ENCODE measurements around the gene CCNB2.
"Not testable (repeated sequence)": the region's sequence is repeated elsewhere in the genome, so short reads cannot be mapped to it uniquely, and the experiment has no call there.

The CCNB2 gene

DNA sequence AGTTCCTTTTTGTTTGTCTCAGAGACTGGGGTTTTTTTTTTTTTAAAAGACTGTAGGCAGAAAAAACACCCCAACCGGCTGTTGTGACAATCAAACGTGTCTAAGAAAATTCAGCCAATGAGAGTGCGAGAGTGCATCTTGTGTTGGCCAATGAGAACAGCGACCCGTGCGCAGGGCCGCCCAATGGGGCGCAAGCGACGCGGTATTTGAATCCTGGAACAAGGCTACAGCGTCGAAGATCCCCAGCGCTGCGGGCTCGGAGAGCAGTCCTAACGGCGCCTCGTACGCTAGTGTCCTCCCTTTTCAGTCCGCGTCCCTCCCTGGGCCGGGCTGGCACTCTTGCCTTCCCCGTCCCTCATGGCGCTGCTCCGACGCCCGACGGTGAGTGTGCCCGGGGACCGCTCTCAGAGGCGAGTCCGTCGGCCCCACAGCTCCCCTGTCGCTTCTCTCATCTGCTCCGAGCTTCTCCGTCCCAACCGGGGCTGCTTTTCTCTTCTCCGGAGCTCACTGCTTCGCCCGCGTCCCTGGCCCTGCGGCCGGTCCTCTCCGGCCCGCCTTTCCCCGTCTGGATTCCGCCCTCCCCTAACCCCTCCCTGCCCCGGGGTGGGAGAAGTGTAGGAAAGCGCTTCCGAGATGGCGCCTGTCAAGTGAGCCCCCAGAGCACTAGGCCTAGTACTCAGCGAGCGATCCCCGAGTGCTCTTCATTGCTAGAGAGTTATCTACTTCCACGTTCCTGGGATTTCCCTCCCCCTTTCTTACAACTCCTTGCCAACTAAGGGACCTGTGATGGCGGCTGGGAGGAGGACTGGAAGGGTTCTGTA lies at the start of gene CCNB2:
TSS of gene CCNB2 (plus strand) at position 235 of the 821 bp plus-strand sequence. CDS start at position 358, 123 bp downstream.
- peak; percentile 94 for DNase-seq

DNA sequence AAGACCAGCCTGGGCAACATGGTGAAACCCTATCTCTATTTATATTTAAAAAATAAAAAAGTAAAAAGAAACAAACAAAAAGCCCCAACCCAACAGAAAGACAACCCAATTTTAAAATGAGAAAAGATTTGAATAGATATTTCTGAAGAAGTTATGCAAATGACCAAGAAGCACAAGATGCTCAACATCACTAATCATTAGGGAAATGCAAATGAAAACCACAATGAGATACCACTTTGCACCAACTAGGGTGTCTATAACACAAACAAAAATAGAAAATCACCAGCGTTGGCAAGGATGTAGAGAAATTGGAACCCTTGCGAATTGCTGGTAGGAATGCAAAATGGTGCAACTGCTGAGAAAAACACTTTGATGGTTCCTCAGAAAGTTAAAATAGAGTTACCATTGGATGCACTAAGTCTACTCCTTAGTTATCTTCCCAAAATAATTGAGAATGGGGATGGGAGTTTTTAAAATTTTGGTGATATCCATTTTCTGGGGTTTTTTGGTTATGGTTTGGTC lies 45.8 kb upstream of the CCNB2 start:
- no peak for DNase-seq

DNA sequence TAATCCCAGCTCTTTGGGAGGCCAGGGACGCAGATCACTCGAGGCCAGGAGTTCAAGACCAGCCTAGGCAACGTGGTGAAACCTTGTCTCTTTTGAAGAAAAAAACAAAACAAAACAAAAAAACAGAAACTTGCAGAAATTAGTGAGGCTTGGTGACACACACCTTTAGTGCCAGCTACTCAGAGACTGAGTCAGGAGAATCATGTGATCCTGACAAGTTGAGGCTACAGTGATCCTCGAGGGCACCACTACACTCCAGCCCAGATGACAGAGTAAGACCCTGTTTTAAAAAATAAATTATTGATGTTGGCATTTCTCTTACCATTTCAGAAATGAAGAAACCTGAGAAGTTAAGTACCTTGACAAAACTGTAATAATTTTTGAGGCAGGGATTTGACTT lies 44.6 kb upstream of the CCNB2 start:
- no peak for DNase-seq

DNA sequence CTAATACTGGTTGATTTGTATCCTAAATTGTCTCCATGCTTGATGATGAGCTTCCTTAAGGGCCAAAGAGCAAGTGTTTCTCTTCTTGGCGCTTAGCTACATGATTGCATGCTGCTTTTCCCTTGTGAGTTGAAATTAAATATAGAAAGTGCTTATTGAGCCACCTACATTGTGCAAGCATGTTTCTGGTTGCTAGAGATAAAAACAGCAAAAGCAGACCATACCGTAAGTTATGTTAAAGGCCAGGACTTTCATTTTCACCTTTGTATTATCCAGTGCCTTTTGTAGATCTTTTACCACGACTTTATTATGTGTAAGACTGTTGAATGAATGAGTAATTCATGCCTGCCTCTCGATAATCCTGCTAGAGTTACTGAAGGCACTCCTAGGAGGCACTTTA lies 41.9 kb upstream of the CCNB2 start:
- DNase-seq = no peak

DNA sequence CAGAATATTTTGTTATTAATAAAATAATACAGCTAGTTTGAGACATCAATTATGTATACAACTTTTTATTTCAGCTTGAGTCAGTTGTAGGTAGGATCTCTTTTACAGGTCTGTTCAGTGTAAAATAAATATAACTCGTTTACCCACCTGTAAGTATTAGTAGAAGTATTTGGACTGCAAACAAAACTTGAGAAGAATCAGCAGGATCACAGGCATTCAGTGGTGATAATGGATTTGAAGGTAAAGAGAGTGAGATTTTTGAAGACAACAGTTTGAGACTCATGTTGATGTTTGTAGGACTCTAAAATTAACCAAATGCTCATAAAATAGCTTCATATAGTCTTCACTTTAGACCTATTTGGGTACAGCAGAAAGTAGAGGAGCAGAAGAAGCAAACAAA lies 35.5 kb upstream of the CCNB2 start:
- no peak for DNase-seq

DNA sequence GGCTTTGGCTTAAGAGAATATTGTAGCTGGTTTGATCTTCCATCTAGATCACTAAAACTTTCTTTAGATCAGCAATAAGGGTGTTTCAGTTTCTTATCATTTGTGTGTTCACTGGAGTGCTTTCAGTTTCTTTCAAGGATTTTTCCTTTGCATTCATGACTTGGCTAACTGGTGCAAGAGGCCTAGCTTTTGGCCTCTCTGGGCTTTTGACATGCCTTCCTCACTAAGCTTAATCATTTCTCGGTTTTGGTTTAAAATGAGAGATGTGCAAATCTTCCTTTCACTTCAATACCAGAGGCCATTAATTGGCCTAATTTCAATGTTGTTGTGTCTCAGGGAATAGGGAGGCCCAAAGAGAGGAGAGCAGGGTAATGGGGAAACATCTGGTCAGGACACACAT lies 30.3 kb upstream of the CCNB2 start:
- DNase-seq = peak; percentile 36

DNA sequence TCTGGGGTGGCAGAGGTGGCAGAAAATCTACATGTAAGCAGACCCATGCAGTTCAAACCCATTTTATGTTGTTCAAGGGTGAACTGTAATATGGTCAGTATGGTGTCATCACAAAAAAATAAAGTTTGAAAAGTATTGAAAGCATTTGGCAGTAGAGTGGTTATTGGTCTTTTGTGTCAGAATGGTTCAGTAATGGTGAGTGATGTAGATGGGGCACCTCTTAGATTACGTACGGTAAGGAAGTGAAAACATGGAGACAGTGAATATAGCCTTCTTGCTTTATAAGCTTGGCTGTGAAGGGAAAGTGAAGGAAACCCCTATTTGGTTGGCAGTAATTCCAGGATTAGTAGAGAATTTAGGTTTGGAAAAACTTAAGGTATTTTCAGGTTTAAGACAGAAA lies 17.2 kb upstream of the CCNB2 start:
- no peak for DNase-seq

DNA sequence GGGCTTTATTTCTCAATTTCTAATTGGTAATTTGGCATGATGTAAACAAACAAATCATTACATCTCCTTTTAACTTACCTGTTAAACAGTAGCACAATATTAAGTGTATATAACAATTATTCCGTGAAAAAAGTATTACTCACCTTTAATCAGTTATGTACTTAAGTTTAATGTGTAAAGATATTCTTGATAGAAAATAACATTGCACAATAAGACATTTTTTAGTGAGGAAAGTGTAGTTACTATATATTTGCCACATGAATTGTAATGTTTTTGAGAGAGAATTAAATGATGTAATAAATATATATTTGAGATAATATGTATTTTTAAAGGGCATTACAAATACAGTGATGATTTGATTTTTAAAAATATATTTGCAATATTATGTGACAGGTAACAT lies 10.9 kb upstream of the CCNB2 start:
- DNase-seq = no peak

DNA sequence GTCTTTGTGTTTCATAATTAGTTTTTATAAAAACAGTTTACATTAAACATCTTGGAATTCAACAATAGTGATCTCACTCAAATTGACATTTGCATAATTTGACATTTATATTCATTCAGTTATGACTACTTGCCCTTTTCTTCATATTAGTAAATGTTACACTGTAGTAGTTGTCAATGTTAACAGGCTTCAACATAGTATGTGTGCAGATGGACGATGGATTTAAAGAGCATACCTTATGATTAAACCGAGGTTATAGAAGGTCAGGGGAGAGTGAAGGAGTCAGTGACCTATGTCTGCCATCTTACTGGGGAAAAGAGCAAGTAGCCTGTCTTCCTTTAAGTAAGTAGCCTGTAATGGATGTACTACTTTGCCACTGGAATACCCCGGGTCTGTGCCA lies 8.5 kb upstream of the CCNB2 start:
- DNase-seq = no peak

DNA sequence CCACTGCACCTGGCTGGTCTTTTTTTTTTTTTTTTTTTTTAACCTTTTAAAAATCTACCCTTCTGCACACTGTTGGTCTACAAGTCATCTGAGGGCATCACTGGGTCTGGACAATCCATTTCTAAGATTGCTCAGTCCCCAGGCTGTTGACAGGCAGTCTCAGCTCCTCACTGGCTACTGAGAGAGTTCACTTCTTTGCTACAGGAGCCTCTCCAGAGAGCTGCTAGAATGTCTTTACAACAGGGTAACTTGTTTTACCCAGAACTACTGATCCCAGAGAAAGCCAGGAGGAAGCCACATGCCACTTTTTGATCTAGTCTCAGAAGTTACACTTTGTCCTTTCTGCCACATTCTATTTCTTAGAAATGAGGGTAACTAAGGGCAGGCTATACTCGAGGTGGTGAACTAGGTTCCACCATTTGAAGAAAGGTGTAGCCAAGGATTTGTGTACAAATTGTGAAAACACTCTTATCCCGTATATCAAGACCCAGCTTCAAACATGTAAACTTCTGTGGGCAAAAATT lies 5.7 kb upstream of the CCNB2 start:
- DNase-seq = no peak

DNA sequence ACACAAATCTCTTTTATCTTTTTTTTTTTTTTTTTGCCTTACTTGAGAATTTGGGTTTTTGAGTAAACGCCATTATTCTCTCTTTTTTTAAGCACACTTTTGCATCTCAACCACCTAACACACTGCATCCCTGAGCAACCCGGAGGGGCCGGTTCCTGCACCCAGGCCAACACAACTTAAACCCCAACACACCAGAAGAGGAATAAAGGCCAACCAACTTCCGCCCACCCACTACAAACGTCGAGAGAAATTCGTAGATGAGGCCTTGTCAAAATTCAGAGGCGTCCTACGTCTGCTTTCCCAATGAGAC lies 389 bp upstream of the CCNB2 start:
- DNase-seq = no peak

DNA sequence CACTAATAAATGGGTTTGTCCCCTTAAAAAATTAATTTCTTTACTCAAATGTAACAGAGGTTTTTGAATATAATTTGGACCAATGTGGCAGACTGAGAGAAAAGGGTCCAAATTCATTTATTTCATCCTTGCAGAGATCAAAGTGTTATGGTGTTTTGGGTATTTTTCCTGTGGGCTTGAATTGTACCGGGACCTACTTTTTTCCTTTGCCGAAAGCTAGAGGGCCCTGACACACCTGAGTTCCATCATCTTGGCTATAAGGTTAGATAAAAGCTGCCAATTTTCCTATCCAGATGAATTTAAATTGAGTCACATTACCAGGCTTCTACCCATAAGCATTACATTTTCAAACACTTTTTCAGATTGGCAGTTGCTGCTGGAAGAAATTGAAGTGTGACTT lies 908 bp downstream of the CCNB2 start:
- DNase-seq = no peak

DNA sequence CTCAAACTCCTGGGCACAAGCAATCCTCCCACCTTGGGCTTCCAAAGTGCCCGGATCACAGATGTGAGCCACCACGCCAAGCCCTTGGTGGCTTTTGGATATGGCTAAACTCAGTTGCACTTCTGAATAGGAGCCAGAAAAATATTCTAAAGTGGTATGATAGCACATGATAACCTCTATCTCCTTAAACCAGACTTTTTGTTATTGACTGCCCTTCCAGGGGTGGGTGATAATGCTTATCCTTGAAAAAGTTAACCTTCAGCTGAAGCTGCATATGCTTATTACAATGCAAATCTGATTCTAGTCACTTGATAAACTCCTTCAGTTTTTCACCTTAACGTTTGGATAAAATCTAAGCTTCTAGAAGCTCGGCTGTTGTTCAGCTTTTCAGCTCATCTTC lies 6.3 kb downstream of the CCNB2 start:
- no peak for DNase-seq

DNA sequence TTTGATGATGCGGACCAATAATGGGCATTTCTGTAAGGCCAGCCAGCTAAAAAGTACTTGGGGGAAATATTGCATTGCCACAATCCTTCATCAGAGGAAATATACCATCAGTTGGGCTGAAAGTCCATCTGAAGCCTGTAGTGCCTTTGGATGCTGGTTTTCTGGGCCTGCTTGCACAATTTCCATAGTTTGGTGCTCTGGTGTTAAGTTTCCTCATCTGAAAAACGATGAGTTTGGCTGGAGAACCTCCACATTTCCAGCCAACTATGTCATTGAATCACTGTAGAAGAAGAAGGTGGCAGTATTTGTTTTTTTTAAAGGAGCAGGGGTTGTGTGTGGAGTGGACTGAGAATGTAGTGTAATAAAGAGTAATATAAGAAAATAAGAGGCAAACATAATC lies 10.1 kb downstream of the CCNB2 start:
- no peak for DNase-seq

DNA sequence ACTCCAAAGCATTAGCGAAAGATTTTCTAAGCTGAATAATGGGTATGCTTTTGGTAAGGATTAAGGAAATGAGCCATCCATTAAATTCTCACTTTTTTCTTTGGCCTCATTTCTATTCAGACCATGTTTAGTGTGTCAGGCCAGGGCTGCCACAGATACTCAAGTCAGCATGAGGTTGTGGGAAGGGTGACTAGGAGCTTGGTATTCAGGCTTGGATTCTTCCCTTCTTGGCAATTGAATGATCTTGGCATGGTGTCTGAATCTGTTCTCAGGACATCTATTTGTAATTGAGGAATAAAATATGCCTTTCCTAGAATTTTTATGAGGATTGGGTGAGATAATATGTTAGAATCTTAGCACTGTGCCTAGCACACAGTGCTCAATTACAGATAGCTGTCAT lies 11.2 kb downstream of the CCNB2 start:
- no peak for DNase-seq

DNA sequence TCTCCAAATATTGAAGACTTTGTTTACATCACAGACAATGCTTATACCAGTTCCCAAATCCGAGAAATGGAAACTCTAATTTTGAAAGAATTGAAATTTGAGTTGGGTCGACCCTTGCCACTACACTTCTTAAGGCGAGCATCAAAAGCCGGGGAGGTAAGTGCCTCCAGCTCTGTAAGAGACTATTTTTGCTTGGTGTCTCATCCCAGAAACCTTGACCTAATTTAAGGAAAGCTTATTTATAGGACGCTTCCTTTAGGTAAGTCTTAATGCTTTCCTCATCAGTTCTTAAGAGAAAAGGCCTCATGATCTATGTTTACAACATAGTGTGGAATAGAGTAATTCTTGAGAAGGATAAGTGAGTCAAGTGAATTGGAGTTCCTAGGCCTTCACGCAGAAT lies 11.8 kb downstream of the CCNB2 start:
- DNase-seq = no peak

DNA sequence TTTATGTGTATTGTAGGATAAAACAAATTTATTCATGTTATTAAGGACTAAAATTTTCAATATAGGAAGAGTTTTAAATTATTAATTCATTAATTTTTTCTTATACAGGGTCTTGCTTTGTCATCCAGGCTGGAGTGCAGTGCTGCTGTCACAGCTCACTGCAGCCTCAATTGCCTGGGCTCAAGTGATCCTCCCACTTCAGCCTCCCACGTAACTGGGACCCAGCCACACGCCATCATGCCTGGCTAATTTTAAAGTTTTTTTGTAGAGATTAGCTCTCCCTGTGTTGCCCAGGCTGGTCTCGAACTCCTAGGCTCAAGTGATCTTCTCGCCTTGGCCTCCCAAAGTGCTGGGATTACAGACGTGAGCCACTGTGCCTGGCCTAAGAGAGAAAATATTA lies 14.7 kb downstream of the CCNB2 start:
- DNase-seq = no peak

DNA sequence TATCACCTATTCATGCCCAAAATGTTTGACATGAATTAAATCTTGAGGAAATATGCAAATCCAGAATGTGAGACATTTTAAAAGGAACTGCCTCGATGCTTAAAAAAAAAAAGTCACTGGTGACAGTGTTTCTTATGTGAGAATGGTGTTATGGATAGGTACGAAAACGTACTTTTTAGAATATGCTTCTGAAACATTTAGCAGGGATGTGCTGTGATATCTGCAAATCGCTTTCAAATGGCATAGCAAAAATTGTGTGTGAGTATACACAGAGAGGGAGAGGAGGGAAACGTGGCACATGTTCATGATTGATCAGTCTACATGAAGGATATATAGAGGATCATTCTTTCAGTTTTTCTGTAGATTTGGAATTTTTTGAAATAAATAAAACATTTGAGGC lies 16.0 kb downstream of the CCNB2 start:
- no peak for DNase-seq

DNA sequence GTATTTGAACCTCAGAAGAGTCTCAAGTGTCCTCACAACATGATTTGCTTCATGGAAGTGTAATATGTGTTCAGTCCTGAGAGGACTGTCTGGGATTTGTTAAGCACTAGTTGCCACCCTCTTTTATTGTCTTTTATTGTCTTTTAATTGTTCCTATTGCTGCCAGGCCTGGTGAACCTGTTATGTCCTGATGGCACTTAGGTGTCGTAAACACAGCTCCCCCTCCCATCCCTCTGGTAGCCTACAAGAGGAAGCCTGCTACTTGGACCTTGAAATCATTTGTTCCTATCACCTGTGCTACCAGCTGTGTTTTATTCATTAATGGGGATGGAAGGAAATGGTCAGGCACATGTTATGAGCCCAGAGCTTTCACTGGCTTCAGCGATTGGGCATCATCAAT lies 19.3 kb downstream of the CCNB2 start:
- no peak for DNase-seq

DNA sequence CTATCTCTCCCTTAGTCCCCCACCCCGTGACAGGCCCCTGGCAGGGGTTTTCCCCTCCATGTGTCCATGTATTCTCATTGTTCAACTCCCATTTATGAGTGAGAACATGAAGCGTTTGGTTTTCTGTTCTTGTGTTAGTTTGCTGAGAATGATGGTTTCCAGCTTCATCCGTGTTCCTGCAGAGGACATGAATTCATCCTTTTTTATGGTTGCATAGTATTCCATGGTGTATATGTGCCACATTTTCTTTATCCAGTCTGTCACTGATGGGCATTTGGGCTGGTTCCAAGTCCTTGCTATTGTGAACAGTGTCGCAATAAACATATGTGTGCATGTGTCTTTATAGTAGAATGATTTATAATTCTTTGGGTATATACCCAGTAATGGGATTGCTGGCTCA lies 20.7 kb downstream of the CCNB2 start:
- not testable (repeated sequence) for DNase-seq

DNA sequence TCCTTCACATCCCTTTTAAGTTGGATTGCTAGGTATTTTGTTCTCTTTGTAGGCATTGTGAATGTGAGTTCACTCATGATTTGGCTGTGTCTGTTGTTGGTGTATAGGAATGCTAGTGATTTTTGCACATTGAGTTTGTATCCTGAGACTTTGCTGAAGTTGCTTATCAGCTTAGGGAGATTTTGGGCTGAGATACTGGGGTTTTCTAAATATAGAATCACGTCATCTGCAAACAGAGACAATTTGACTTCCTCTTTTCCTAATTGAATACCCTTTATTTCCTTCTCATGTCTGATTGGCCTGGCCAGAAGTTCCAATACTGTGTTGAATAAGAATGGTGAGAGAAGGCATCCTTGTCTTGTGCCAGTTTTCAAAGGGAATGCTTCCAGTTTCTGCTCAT lies 22.3 kb downstream of the CCNB2 start:
- not testable (repeated sequence) for DNase-seq

DNA sequence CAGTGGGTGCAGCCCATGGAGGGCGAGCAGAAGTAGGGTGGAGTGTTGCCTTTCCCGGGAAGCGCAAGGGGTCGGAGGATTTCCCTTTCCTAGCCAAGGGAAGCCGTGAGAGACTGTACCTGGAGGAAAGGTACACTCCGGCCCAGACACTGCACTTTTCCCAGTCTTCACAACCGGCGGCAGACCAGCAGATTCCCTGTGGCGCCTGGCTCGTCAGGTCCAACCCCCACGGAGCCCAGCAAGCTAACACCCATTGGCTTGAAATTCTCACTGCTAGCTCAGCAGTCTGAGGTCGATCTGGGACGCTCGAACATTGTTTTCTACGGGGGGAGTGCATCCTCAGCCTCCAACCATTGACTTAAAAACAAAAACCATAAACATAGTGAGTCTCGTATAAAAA lies 26.5 kb downstream of the CCNB2 start:
- no peak for DNase-seq

DNA sequence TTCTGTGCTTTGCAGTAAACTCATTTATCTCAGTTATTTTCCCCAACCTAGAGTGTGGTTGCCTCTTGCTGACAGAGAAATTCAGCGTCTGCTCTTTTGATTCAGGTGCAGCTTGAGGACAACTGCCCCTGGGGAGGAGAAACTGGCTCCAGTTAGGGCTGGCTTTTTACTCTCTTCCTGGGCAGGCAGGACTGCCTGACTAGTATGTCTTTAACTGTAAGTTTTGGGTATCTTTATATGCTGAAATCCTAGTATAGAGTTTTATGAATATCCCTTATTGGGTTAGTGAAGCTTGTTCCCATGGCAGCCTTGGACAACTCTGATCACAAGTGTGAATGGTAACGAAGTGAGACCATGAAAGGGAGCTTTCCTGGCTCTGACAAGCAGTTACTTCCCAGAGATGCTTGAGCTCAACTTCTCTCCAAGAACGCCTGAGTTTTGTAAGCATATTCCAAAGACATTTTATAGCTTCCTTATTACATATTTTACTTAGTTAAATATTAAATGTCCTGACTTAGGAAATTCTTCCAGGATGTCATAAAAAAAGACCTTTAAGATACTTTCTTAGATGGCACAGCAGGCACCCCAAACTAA lies 27.1 kb downstream of the CCNB2 start:
- no peak for DNase-seq

DNA sequence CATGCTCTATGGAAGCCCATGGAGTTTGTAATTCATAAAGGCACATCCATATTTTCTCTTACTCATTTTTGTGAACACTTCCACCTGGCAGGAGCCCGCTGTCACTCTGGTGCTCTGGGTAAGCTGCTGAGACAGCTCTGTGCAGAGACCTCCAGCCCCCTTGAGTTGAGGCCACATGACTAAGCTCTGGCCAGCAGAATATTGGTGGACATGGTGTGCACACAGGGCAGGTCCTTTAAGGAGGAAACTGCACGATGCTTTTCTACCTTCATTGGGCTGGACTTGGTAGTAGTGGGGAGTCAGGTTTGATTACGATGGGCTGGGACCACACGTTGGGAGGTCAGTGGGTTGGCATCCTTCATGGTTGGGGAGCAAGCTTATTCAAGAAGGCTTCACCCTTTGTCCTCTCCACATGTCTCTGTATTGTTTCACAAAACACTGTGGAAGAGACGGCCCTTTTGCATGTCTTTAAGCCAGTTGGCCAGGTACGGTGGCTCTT lies 29.0 kb downstream of the CCNB2 start:
- DNase-seq = no peak

Measured in activated CD4-positive, alpha-beta T cell treated with anti-CD3 and anti-CD28 coated beads, Interleukin-2, Interleukin-6, amounts not matched to agents 100 ng/mL and 50 ng/mL, durations not matched to agents 16 hours and 8 hours (primary cell).